Measurements from ENCODE around the gene MROH9.

MROH9 gene

DNA sequence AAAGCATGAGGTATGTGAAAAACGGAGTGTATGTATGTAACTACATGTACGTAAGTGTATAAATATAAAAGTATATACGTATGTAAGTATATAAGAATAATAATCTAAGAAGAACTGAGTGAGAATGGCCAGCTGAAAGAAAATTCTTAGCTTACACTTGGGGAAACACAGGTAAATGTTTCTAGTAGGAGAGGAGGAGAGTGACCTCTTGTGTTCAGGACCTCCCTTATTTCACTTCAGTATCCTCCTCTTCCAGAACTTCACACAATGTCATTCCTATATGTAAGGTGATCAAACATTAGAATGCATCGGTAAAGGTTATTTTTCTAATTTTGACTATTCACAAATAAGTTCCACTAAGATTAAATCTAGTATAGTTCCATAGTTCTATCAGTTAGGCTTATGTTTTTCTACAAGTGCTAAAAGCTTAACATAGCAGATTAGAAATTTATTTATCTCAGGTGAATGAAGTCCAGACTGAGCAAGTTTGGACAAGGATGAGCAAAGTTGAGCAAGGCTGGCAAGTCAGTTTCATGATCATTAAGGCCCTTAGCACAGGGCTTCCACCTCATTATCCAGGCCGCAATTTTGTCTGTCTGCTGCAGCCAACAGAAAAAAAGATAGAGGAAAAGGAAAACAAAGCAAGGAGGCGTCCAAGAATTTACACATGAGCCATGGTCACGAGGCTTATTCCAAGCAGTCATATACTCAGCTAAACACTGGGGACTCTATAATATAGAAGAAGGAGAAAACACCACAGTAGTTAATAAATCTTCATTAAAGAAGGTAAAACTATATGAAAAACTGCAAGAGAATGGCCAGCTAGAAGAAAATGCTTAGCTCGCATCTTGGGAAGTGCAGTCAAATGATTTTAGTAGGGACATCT, 7.1 kb upstream of the MROH9 start:
- Histone ChIP-seq H3K27me3 (no peaks in the 10 kb centered on the region), H3K4me1 (ENCODE audit: control insufficient read depth in 1 of 2, insufficient read depth in 1 of 2, low read depth in 1 of 2, low read length in 1 of 2) (no peaks in the 10 kb centered on the region), H3K27ac (no peak overlapping the region), H3K9me3 (no peaks in the 10 kb centered on the region), H3K36me3 (no peaks in the 10 kb centered on the region), H3K4me3 (ENCODE audit: low read depth in 1 of 2, low read length in 1 of 2) (no peak overlapping the region)
- no peak for TF ChIP-seq CTCF (IDR thresholded peaks at IDR 0.05)

DNA sequence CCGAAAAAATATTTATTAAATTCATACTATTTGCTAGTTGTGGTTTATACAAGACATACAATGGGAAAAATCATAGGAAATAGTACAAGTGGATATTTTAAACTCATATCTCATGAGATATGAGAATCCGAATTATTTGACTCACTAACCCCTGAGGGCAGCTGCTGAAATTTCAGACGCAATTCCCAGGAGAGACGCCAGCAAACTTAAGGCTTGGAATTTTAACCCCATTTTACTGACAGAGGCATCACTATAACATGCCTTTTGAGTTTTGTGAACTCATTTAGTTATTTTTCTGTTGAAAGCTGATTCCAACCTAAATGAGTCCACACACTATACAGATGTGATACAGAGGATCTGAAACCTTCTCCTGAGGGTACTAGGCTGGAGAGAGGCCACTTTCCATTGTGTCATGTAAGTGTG, 5.9 kb upstream of the MROH9 start:
- Histone ChIP-seq H3K27ac (no peak overlapping the region), H3K27me3 (no peaks in the 10 kb centered on the region), H3K9me3 (no peaks in the 10 kb centered on the region), H3K4me1 (ENCODE audit: control insufficient read depth in 1 of 2, insufficient read depth in 1 of 2, low read depth in 1 of 2, low read length in 1 of 2) (no peaks in the 10 kb centered on the region), H3K4me3 (ENCODE audit: low read depth in 1 of 2, low read length in 1 of 2) (no peak overlapping the region), H3K36me3 (no peaks in the 10 kb centered on the region)
- TF ChIP-seq CTCF (IDR thresholded peaks at IDR 0.05), result no peak

DNA sequence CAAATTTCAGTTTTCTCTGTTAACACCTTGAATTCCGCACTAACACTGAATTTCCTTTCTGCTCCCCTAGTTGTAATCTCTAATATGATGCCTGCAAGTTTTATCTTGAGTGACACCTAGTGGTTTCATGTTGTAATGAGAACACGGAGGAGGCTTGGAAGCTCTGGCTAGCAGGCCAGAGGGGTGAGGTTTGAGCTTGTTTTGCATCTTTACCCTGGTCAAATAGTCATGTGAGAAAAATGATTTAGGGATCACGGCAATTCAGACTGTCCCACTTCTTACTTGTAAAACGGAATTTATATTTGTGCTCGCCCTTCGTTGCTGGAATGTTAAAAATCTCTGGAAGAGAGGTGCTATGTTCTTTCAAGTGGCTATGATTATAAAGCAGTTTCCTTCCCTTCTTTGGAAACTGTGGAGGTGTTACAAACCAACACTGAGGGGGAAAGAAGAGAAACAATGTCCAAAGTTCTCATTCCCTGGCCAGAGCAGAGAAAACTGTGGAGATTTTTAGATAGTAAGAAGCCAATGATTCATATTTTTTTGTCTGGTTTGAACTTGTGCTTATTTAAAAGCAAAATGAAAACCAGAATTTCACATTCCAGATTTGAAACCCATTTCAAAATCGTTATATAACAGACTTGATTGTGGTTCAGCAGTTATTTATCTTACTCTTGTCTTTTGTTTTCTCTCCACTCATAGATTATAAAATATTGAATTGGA, 5.3 kb upstream of the MROH9 start:
- no peaks in the 10 kb centered on the region for H3K9me3 ChIP-seq
- no peaks in the 10 kb centered on the region for H3K36me3 ChIP-seq
- no peak overlapping the region for H3K4me3 ChIP-seq (ENCODE audit: low read depth in 1 of 2, low read length in 1 of 2)
- TF ChIP-seq CTCF (IDR thresholded peaks at IDR 0.05), result no peak
- no peak overlapping the region for H3K27ac ChIP-seq
- no peaks in the 10 kb centered on the region for H3K4me1 ChIP-seq (ENCODE audit: control insufficient read depth in 1 of 2, insufficient read depth in 1 of 2, low read depth in 1 of 2, low read length in 1 of 2)
- no peaks in the 10 kb centered on the region for H3K27me3 ChIP-seq

DNA sequence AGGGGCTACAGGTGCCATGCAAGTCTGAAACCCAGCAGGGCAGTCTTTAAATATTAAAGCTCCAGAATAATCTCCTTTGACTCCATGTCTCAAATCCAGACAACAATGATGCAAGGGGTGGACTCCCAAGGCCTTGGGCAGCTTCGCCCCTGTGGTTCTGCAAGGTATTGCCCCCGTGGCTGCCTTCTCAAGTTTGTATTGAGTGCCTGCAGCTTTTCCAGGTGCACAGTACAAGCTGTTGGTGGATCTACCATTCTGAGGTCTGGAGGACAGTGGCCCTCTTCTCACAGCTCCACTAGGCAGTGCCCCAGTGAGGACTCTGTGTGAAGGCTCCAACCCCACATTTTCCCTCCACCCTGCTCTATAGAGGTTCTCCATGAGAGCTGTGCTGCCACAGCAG, 3.7 kb upstream of the MROH9 start:
- H3K9me3 ChIP-seq, result no peaks in the 10 kb centered on the region
- H3K4me3 ChIP-seq (ENCODE audit: low read depth in 1 of 2, low read length in 1 of 2), result no peak overlapping the region
- no peak for TF ChIP-seq CTCF (IDR thresholded peaks at IDR 0.05)
- no peaks in the 10 kb centered on the region for H3K36me3 ChIP-seq
- no peak overlapping the region for H3K27ac ChIP-seq
- no peaks in the 10 kb centered on the region for H3K27me3 ChIP-seq
- H3K4me1 ChIP-seq (ENCODE audit: control insufficient read depth in 1 of 2, insufficient read depth in 1 of 2, low read depth in 1 of 2, low read length in 1 of 2), result no peaks in the 10 kb centered on the region

- H3K4me1 ChIP-seq (ENCODE audit: control insufficient read depth in 1 of 2, insufficient read depth in 1 of 2, low read depth in 1 of 2, low read length in 1 of 2), result no peaks in the 10 kb centered on the region
- no peaks in the 10 kb centered on the region for H3K27me3 ChIP-seq
- no peaks in the 10 kb centered on the region for H3K9me3 ChIP-seq
- TF ChIP-seq CTCF (IDR thresholded peaks at IDR 0.05), result no peak
- no peak overlapping the region for H3K4me3 ChIP-seq (ENCODE audit: low read depth in 1 of 2, low read length in 1 of 2)
- no peak overlapping the region for H3K27ac ChIP-seq
- no peaks in the 10 kb centered on the region for H3K36me3 ChIP-seq
Observed at GRCh38 chr1:170932236-170932635, 3.1 kb upstream of the MROH9 start.
